ENCODE data around the gene TBL1XR1. TPM values are rescaled to one million over a fixed set of nuclear protein-coding genes. Genes with fewer than 3 reads are reported as not detected.

TBL1XR1 gene
- total and polyA plus RNA-seq, 2 of the 4 experiments (the other 2 are of a cell fraction): 25.2 to 170 TPM

- TF ChIP-seq CTCF (conservative IDR thresholded peaks at IDR 0.05; ENCODE audit: low read depth, low read length): no peak
- no peak for TF ChIP-seq BHLHE40 (IDR thresholded peaks at IDR 0.05; ENCODE audit: low read depth, low read length)
- TF ChIP-seq MXI1 (IDR thresholded peaks at IDR 0.05; ENCODE audit: borderline replicate concordance, low read depth, low read length): no peak
- TF ChIP-seq FOS (IDR thresholded peaks at IDR 0.05; ENCODE audit: low read depth, low read length): no peak
- TF ChIP-seq NFE2L2 (IDR thresholded peaks at IDR 0.05; ENCODE audit: low read depth, low read length): no peak
- no peak for TF ChIP-seq ELK1 (IDR thresholded peaks at IDR 0.05; ENCODE audit: borderline replicate concordance, low read depth, low read length)
These were observed 144.2 kb downstream of the TBL1XR1 start (continued) for GRCh38 chr3:177053107-177053506.

Data from IMR-90 (cell line).